ENCODE data around the gene UPK3A. TPM values are rescaled to one million over a fixed set of nuclear protein-coding genes. Genes with fewer than 3 reads are reported as not detected.
A peak's percentile ranks its signal among the peaks of the same experiment; 100 is the strongest.

UPK3A gene
- polyA plus RNA-seq, 3 donors, result 6.0 to 19.0 (median 14.0) TPM

GRCh38 chr22:45305456-45306075 lies 20.8 kb downstream of the UPK3A start:
- Histone ChIP-seq H2AFZ (ENCODE audit: insufficient read depth, low read depth, low read length, poor library complexity, severe bottlenecking) (no peak overlapping the region), H3K9ac (ENCODE audit: insufficient read depth, low read length, poor library complexity, severe bottlenecking) (no peak overlapping the region), H3K4me2 (replicated peaks; ENCODE audit: extremely low read depth, low read length, poor library complexity, severe bottlenecking) (no peak overlapping the region), H3K4me1 (ENCODE audit: control insufficient read depth in 1 of 2, insufficient read depth in 2 of 2, low read length in 2 of 2) (peaks cover 39 to 43% of the 10 kb centered on the region in 2 donors), H3K27me3 (ENCODE audit: control insufficient read depth in 2 of 2, insufficient read depth in 2 of 2, low read length in 2 of 2) (no peaks in the 10 kb centered on the region), H3K4me3 (replicated peaks in 1 of 3; ENCODE audit: low read depth in 2 of 3, low read length in 3 of 3) (no peak overlapping the region), H3K9me3 (replicated peaks in 1 of 2; ENCODE audit: control insufficient read depth in 1 of 2, insufficient read depth in 1 of 2, low read length in 2 of 2) (no peaks in the 10 kb centered on the region), H3K36me3 (replicated peaks in 1 of 2; ENCODE audit: control insufficient read depth in 1 of 2, insufficient read depth in 2 of 2, low read length in 2 of 2) (no peaks in the 10 kb centered on the region), H3K79me2 (ENCODE audit: insufficient read depth, low read length) (peaks cover 8% of the 10 kb centered on the region), H4K20me1 (ENCODE audit: insufficient read depth, low read length) (no peaks in the 10 kb centered on the region), H3K27ac (ENCODE audit: low read depth in 1 of 2, low read length in 2 of 2) (no peak overlapping the region)
- no peaks in the 10 kb centered on the region for H3K36me3 Mint-ChIP-seq
- H3K4me3 Mint-ChIP-seq, result no peak overlapping the region
- TF ChIP-seq CTCF (IDR thresholded peaks at IDR 0.05), result no peak
- H3K27ac Mint-ChIP-seq, result peak overlapping the region in 1 of 7 donors; percentile 30
- H3K9me3 Mint-ChIP-seq, result no peaks in the 10 kb centered on the region
- no peak for DNase-seq
- peaks cover 0 to 1% (median under 1%) of the 10 kb centered on the region in 3 donors for H3K27me3 Mint-ChIP-seq (ENCODE audit: low read depth in 3 of 3)
- no CpG with 5 or more reads among the region's 6 CpGs for WGBS (ENCODE audit: insufficient coverage)
- H3K4me1 Mint-ChIP-seq, result peaks cover 47% of the 10 kb centered on the region
- intact Hi-C loops (cut with micrococcal nuclease), result loop anchor here in 1 of 2 donors (5.0 kb wide), 1 partner anchor 33 kb away; no protein-coding TSS in a partner anchor

- H3K4me3 ChIP-seq (replicated peaks in 1 of 3; ENCODE audit: low read depth in 2 of 3, low read length in 3 of 3), result no peak overlapping the region
- H2AFZ ChIP-seq (ENCODE audit: insufficient read depth, low read depth, low read length, poor library complexity, severe bottlenecking), result no peak overlapping the region
- no peaks in the 10 kb centered on the region for H3K36me3 Mint-ChIP-seq
- no peak overlapping the region for H3K27ac ChIP-seq (ENCODE audit: low read depth in 1 of 2, low read length in 2 of 2)
- DNase-seq, result no peak
- no peak for TF ChIP-seq CTCF (IDR thresholded peaks at IDR 0.05)
- peaks cover 3% of the 10 kb centered on the region for H4K20me1 ChIP-seq (ENCODE audit: insufficient read depth, low read length)
- intact Hi-C loops (cut with micrococcal nuclease), result loop anchor here in 1 of 2 donors (5.0 kb wide), 1 partner anchor 34 kb away; no protein-coding TSS in a partner anchor
- WGBS (ENCODE audit: insufficient coverage), result 96% methylated on average over 6 of the region's 9 CpGs
- peak overlapping the region in 2 of 7 donors; percentile 61 to 64 for H3K27ac Mint-ChIP-seq
- peaks cover 2 to 4% (median 4%) of the 10 kb centered on the region in 3 donors for H3K27me3 Mint-ChIP-seq (ENCODE audit: low read depth in 3 of 3)
- no peaks in the 10 kb centered on the region for H3K36me3 ChIP-seq (replicated peaks in 1 of 2; ENCODE audit: control insufficient read depth in 1 of 2, insufficient read depth in 2 of 2, low read length in 2 of 2)
- H3K4me1 Mint-ChIP-seq, result peaks cover 47% of the 10 kb centered on the region
- no peak overlapping the region for H3K4me3 Mint-ChIP-seq
- no peaks in the 10 kb centered on the region for H3K9me3 Mint-ChIP-seq
- peaks cover 39 to 43% of the 10 kb centered on the region in 2 donors for H3K4me1 ChIP-seq (ENCODE audit: control insufficient read depth in 1 of 2, insufficient read depth in 2 of 2, low read length in 2 of 2)
- no peaks in the 10 kb centered on the region for H3K27me3 ChIP-seq (ENCODE audit: control insufficient read depth in 2 of 2, insufficient read depth in 2 of 2, low read length in 2 of 2)
- H3K79me2 ChIP-seq (ENCODE audit: insufficient read depth, low read length), result peaks cover 13% of the 10 kb centered on the region
- no peak overlapping the region for H3K9ac ChIP-seq (ENCODE audit: insufficient read depth, low read length, poor library complexity, severe bottlenecking)
- H3K4me2 ChIP-seq (replicated peaks; ENCODE audit: extremely low read depth, low read length, poor library complexity, severe bottlenecking), result no peak overlapping the region
- no peaks in the 10 kb centered on the region for H3K9me3 ChIP-seq (replicated peaks in 1 of 2; ENCODE audit: control insufficient read depth in 1 of 2, insufficient read depth in 1 of 2, low read length in 2 of 2)
Observed at GRCh38 chr22:45306139-45306538, 21.4 kb downstream of the UPK3A start.
